ENCODE results near the gene AJAP1. TPM values are rescaled to one million over a fixed set of nuclear protein-coding genes. Genes with fewer than 3 reads are reported as not detected.

The AJAP1 gene
- total RNA-seq, 1 experiment from 2014 or later = not detected

- ChIA-PET POLR2A (no interaction called here), CTCF (no interaction called here)
These were observed 21.2 kb downstream of the AJAP1 start for GRCh38 chr1:4675454-4676186.

GRCh38 chr1:4676253-4676652 lies 21.8 kb downstream of the AJAP1 start:
- no peak overlapping the region for H3K4me3 ChIP-seq (replicated peaks in 1 of 2; ENCODE audit: low read depth in 1 of 2, low read length in 2 of 2)
- H4K20me1 ChIP-seq (ENCODE audit: insufficient read depth) = no peaks in the 10 kb centered on the region
- ATAC-seq (no peak), DNase-seq (ENCODE audit: low read depth, low spot score) (no peak)
- ChIA-PET POLR2A (no interaction called here), CTCF (no interaction called here), RAD21 (ENCODE audit: low non-redundant PET in 1 of 2, low total read pairs in 2 of 2, uncharacterized antibody in 2 of 2, unreplicated experiment in 2 of 2) (no interaction called here)
- H3K4me1 ChIP-seq (ENCODE audit: control insufficient read depth in 1 of 2, insufficient read depth in 2 of 2, low read length in 2 of 2) = no peaks in the 10 kb centered on the region
- TF ChIP-seq TCF7L2 (IDR thresholded peaks at IDR 0.05; ENCODE audit: borderline replicate concordance, extremely low read depth, insufficient read depth, insufficient read length) (no peak), YY1 (IDR thresholded peaks at IDR 0.05; ENCODE audit: extremely low read depth, insufficient replicate concordance, low read depth, low read length) (no peak), FOSL1 (IDR thresholded peaks at IDR 0.05; ENCODE audit: low read depth) (no peak), CEBPB (IDR thresholded peaks at IDR 0.05; ENCODE audit: low read depth) (no peak), EGR1 (IDR thresholded peaks at IDR 0.05; ENCODE audit: low read depth) (no peak), EZH2phosphoT487 (IDR thresholded peaks at IDR 0.05; ENCODE audit: borderline replicate concordance) (no peak), ZNF274 (IDR thresholded peaks at IDR 0.05; ENCODE audit: low read depth, low read length) (no peak), ATF3 (IDR thresholded peaks at IDR 0.05) (no peak), JUND (IDR thresholded peaks at IDR 0.05) (no peak), POLR2A (IDR thresholded peaks at IDR 0.05; ENCODE audit: borderline replicate concordance, extremely low read depth, insufficient read depth, insufficient read length) (no peak)
- TF ChIP-seq, protein P1, sequence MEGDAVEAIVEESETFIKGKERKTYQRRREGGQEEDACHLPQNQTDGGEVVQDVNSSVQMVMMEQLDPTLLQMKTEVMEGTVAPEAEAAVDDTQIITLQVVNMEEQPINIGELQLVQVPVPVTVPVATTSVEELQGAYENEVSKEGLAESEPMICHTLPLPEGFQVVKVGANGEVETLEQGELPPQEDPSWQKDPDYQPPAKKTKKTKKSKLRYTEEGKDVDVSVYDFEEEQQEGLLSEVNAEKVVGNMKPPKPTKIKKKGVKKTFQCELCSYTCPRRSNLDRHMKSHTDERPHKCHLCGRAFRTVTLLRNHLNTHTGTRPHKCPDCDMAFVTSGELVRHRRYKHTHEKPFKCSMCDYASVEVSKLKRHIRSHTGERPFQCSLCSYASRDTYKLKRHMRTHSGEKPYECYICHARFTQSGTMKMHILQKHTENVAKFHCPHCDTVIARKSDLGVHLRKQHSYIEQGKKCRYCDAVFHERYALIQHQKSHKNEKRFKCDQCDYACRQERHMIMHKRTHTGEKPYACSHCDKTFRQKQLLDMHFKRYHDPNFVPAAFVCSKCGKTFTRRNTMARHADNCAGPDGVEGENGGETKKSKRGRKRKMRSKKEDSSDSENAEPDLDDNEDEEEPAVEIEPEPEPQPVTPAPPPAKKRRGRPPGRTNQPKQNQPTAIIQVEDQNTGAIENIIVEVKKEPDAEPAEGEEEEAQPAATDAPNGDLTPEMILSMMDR (IDR thresholded peaks at IDR 0.05 in 2 of 3, conservative IDR thresholded peaks at IDR 0.05 in 1 of 3; ENCODE audit: borderline replicate concordance in 1 of 3, insufficient read depth in 1 of 3, low read depth in 2 of 3, low read length in 2 of 3) = no peak
- peaks cover 3 to 4% of the 10 kb centered on the region in 2 experiments; a peak in 1 of 4 replicates for H3K9me3 ChIP-seq (ENCODE audit: control insufficient read depth in 1 of 2, insufficient read depth in 1 of 2, low read depth in 1 of 2, low read length in 2 of 2)
- no peak overlapping the region for H3K4me2 ChIP-seq (ENCODE audit: low read length)
- H3K79me2 ChIP-seq (ENCODE audit: insufficient read depth, low read length) = no peaks in the 10 kb centered on the region
- no peaks in the 10 kb centered on the region for H3K36me3 ChIP-seq (ENCODE audit: control insufficient read depth in 1 of 2, insufficient read depth in 2 of 2, low read length in 2 of 2)
- BruUV-seq (replicated peaks) = no TSS peak
- no peak overlapping the region for H3K27ac ChIP-seq (ENCODE audit: low read depth, low read length)
- intact Hi-C loops (cut with micrococcal nuclease) = no loop called here
- no peaks in the 10 kb centered on the region for H3K9me2 ChIP-seq (ENCODE audit: insufficient read depth)
- no peaks in the 10 kb centered on the region for H3K27me3 ChIP-seq (ENCODE audit: insufficient read depth, low read length)
- H2AFZ ChIP-seq (ENCODE audit: low read depth, low read length, poor library complexity, severe bottlenecking) = no peak overlapping the region
- no peak overlapping the region for H3K9ac ChIP-seq (ENCODE audit: low read length)

More at GRCh38 chr1:4675454-4676186, 21.2 kb downstream of the AJAP1 start:
- Histone ChIP-seq H3K27ac (ENCODE audit: low read depth, low read length) (no peak overlapping the region), H3K4me3 (replicated peaks in 1 of 2; ENCODE audit: low read depth in 1 of 2, low read length in 2 of 2) (no peak overlapping the region), H3K36me3 (ENCODE audit: control insufficient read depth in 1 of 2, insufficient read depth in 2 of 2, low read length in 2 of 2) (no peaks in the 10 kb centered on the region), H3K27me3 (ENCODE audit: insufficient read depth, low read length) (no peaks in the 10 kb centered on the region), H3K79me2 (ENCODE audit: insufficient read depth, low read length) (no peaks in the 10 kb centered on the region), H3K9me3 (ENCODE audit: control insufficient read depth in 1 of 2, insufficient read depth in 1 of 2, low read depth in 1 of 2, low read length in 2 of 2) (peaks cover 3 to 4% of the 10 kb centered on the region in 2 experiments; a peak in 1 of 4 replicates), H4K20me1 (ENCODE audit: insufficient read depth) (no peaks in the 10 kb centered on the region), H3K4me2 (ENCODE audit: low read length) (no peak overlapping the region), H3K9me2 (ENCODE audit: insufficient read depth) (no peaks in the 10 kb centered on the region), H2AFZ (ENCODE audit: low read depth, low read length, poor library complexity, severe bottlenecking) (no peak overlapping the region), H3K9ac (ENCODE audit: low read length) (no peak overlapping the region), H3K4me1 (ENCODE audit: control insufficient read depth in 1 of 2, insufficient read depth in 2 of 2, low read length in 2 of 2) (no peaks in the 10 kb centered on the region)
- RAD21 ChIA-PET (ENCODE audit: low non-redundant PET in 1 of 2, low total read pairs in 2 of 2, uncharacterized antibody in 2 of 2, unreplicated experiment in 2 of 2) = no interaction called here
- TF ChIP-seq TCF7L2 (IDR thresholded peaks at IDR 0.05; ENCODE audit: borderline replicate concordance, extremely low read depth, insufficient read depth, insufficient read length) (no peak), ZNF274 (IDR thresholded peaks at IDR 0.05; ENCODE audit: low read depth, low read length) (no peak), ZBTB33 (IDR thresholded peaks at IDR 0.05; ENCODE audit: extremely low read depth, insufficient replicate concordance, low read length) (no peak)
- ATAC-seq (no peak), DNase-seq (ENCODE audit: low read depth, low spot score) (no peak)
- intact Hi-C loops (cut with micrococcal nuclease) = no loop called here
- no TSS peak for BruUV-seq (replicated peaks)

Measured in HCT116 (cell line).